ENCODE results near the gene TREX2. TPM values are rescaled to one million over a fixed set of nuclear protein-coding genes. Genes with fewer than 3 reads are reported as not detected.

Gene TREX2
- total RNA-seq, 1 donor: 3.3 TPM

DNA sequence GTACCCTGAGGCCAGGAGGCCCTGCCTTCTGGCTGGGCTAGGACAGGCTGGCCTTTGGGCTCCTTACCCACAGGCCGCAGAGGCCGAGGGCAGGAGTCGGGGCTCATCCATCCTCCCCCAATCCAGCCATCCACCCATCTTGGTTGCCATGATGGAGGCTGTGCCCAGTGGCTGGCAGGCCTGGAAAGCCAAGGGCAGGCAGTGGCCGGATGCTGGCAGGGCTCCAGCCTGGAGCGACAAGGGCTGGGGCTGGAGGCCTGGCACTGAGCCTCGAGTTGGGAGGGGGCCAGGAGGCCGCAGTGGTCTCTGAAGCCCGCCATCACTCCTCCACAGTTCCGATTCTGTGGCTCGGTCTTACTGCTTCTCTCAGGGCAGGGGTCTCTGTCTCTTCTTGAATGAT lies 40.3 kb upstream of the TREX2 start:
- Histone ChIP-seq H2AFZ (ENCODE audit: low read length) (no peak overlapping the region), H3K4me3 (ENCODE audit: insufficient read depth, low read length) (no peak overlapping the region), H3K27me3 (ENCODE audit: insufficient read depth, low read length) (no peaks in the 10 kb centered on the region), H3K27ac (ENCODE audit: low read depth, low read length) (no peak overlapping the region), H3K4me1 (ENCODE audit: insufficient read depth, low read length) (peaks cover 16% of the 10 kb centered on the region), H3K9me3 (ENCODE audit: low read depth, low read length) (no peaks in the 10 kb centered on the region), H4K20me1 (ENCODE audit: insufficient read depth, low read length) (no peaks in the 10 kb centered on the region), H3K4me2 (ENCODE audit: insufficient read depth, low read length) (no peak overlapping the region), H3K36me3 (ENCODE audit: insufficient read depth, low read length) (no peaks in the 10 kb centered on the region), H3K79me2 (ENCODE audit: insufficient read depth, low read length) (no peaks in the 10 kb centered on the region)
- TF ChIP-seq, protein P1, sequence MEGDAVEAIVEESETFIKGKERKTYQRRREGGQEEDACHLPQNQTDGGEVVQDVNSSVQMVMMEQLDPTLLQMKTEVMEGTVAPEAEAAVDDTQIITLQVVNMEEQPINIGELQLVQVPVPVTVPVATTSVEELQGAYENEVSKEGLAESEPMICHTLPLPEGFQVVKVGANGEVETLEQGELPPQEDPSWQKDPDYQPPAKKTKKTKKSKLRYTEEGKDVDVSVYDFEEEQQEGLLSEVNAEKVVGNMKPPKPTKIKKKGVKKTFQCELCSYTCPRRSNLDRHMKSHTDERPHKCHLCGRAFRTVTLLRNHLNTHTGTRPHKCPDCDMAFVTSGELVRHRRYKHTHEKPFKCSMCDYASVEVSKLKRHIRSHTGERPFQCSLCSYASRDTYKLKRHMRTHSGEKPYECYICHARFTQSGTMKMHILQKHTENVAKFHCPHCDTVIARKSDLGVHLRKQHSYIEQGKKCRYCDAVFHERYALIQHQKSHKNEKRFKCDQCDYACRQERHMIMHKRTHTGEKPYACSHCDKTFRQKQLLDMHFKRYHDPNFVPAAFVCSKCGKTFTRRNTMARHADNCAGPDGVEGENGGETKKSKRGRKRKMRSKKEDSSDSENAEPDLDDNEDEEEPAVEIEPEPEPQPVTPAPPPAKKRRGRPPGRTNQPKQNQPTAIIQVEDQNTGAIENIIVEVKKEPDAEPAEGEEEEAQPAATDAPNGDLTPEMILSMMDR (IDR thresholded peaks at IDR 0.05; ENCODE audit: extremely low read depth, low read depth, low read length): no peak
- no peak for DNase-seq (ENCODE audit: insufficient read length, low spot score, missing footprints)

DNA sequence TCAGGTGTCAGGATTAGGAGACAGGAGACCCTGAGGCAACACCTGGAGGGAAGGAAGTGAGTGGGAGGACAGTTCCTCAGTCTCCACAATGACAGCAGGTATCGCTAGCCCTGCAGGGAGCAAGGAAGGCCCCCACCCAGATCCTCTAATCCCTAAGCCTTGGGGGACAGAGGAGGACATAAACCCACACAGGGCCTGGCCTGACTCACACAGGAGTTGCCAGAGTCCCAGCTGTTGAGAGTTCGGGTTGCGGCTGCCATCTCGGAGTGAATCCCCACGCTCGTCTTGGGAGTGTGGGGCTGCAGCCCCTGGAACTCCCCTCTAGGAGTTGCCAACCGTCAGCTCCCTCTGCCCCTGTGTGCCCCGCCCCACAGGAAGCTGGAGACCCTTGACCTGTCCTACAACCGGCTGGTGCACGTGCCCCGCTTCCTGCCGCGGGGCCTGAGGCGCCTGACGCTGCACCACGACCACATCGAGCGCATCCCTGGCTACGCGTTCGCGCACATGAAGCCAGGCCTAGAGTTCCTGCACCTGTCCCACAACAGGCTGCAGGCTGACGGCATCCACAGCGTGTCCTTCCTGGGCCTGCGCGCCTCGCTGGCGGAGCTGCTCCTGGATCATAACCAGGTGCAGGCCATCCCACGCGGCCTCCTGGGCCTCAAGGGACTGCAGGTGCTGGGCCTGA lies 39.7 kb upstream of the TREX2 start:
- Histone ChIP-seq H3K9me3 (ENCODE audit: low read depth, low read length) (no peaks in the 10 kb centered on the region), H4K20me1 (ENCODE audit: insufficient read depth, low read length) (no peaks in the 10 kb centered on the region), H3K36me3 (ENCODE audit: insufficient read depth, low read length) (no peaks in the 10 kb centered on the region), H3K79me2 (ENCODE audit: insufficient read depth, low read length) (no peaks in the 10 kb centered on the region), H3K4me2 (ENCODE audit: insufficient read depth, low read length) (no peak overlapping the region), H3K4me1 (ENCODE audit: insufficient read depth, low read length) (peaks cover 16% of the 10 kb centered on the region), H3K4me3 (ENCODE audit: insufficient read depth, low read length) (no peak overlapping the region), H2AFZ (ENCODE audit: low read length) (no peak overlapping the region), H3K27ac (ENCODE audit: low read depth, low read length) (no peak overlapping the region), H3K27me3 (ENCODE audit: insufficient read depth, low read length) (no peaks in the 10 kb centered on the region)
- TF ChIP-seq, protein P1 (IDR thresholded peaks at IDR 0.05; ENCODE audit: extremely low read depth, low read depth, low read length): no peak
- DNase-seq (ENCODE audit: insufficient read length, low spot score, missing footprints): no peak

DNA sequence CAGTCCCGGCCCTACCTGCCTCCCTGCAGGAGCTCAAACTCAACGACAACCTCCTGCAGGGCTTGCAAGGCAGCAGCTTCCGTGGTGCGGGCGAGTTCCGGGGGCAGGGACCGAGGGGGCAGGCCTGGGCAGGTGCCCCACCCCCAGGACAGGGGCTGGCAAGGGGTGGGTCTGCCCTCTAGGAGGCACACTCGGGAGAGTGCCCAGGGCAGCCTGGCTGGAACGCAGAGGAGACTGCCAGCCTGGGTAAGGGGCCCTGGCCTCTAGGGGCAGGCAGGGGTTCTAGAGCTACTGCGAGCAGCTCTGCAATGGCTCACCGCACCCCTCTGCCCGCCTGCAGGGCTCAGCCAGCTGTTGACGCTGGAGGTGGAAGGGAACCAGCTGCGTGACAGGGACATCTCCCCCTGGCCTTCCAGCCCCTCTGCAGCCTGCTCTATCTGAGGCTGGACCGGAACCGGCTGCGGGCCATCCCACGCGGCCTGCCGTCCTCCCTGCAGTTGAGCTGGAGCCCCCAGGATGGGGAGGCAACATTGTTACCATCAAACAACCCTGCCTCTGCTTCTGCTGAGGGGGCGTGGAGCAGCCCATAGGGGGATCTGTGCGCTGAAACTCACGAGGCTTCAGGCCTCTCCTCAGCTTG lies 36.6 kb upstream of the TREX2 start:
- Histone ChIP-seq H3K4me2 (ENCODE audit: insufficient read depth, low read length) (no peak overlapping the region), H3K4me1 (ENCODE audit: insufficient read depth, low read length) (peaks cover 6% of the 10 kb centered on the region), H3K36me3 (ENCODE audit: insufficient read depth, low read length) (no peaks in the 10 kb centered on the region), H3K27ac (ENCODE audit: low read depth, low read length) (no peak overlapping the region), H3K9me3 (ENCODE audit: low read depth, low read length) (no peaks in the 10 kb centered on the region), H3K4me3 (ENCODE audit: insufficient read depth, low read length) (no peak overlapping the region), H3K27me3 (ENCODE audit: insufficient read depth, low read length) (no peaks in the 10 kb centered on the region), H2AFZ (ENCODE audit: low read length) (no peak overlapping the region), H3K79me2 (ENCODE audit: insufficient read depth, low read length) (no peaks in the 10 kb centered on the region), H4K20me1 (ENCODE audit: insufficient read depth, low read length) (no peaks in the 10 kb centered on the region)
- TF ChIP-seq, protein P1 (IDR thresholded peaks at IDR 0.05; ENCODE audit: extremely low read depth, low read depth, low read length): no peak
- no peak for DNase-seq (ENCODE audit: insufficient read length, low spot score, missing footprints)

DNA sequence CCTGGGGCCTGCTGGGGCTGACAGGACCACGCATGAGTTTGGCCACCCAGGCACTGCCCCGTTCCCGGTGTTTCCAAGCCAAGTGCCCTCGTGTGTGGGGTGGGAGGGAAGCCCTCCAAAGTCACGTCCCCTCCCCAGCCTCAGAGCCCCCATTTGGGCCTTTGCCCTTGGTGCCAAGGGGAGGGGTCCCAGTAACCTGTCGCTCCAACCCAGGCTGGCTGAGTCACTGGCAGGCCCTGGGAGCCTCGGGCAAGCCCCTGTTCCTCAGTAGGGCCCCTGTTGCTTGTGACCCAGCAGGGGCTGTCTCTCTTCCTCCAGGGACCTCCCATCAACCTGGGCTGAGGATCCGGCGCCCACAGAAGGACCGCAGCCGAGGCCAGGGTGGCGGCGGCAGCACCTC lies 35.2 kb upstream of the TREX2 start:
- no peaks in the 10 kb centered on the region for H3K27me3 ChIP-seq (ENCODE audit: insufficient read depth, low read length)
- H3K4me2 ChIP-seq (ENCODE audit: insufficient read depth, low read length): no peak overlapping the region
- peaks cover 18% of the 10 kb centered on the region for H3K4me1 ChIP-seq (ENCODE audit: insufficient read depth, low read length)
- DNase-seq (ENCODE audit: insufficient read length, low spot score, missing footprints): no peak
- no peaks in the 10 kb centered on the region for H3K36me3 ChIP-seq (ENCODE audit: insufficient read depth, low read length)
- TF ChIP-seq, protein P1 (IDR thresholded peaks at IDR 0.05; ENCODE audit: extremely low read depth, low read depth, low read length): no peak
- H2AFZ ChIP-seq (ENCODE audit: low read length): no peak overlapping the region
- H3K4me3 ChIP-seq (ENCODE audit: insufficient read depth, low read length): no peak overlapping the region
- no peaks in the 10 kb centered on the region for H3K79me2 ChIP-seq (ENCODE audit: insufficient read depth, low read length)
- no peaks in the 10 kb centered on the region for H3K9me3 ChIP-seq (ENCODE audit: low read depth, low read length)
- no peaks in the 10 kb centered on the region for H4K20me1 ChIP-seq (ENCODE audit: insufficient read depth, low read length)
- H3K27ac ChIP-seq (ENCODE audit: low read depth, low read length): no peak overlapping the region
